ENCODE results near the gene PPP6R1. TPM values are rescaled to one million over a fixed set of nuclear protein-coding genes. Genes with fewer than 3 reads are reported as not detected.

Gene PPP6R1
- total RNA-seq, 1 donor from 2014 or later = 220 TPM

- POLR2A ChIA-PET = interaction anchor here (0.6 kb wide), 1 partner anchor 71 kb away, joined by 3 read pairs; no protein-coding TSS in a partner anchor
- Mint-ChIP-seq H3K36me3 (ENCODE audit: low read depth) (peaks cover 3% of the 10 kb centered on the region), H3K9me3 (peaks cover 9% of the 10 kb centered on the region), H3K27ac (no peak overlapping the region), H3K4me1 (peaks cover 11% of the 10 kb centered on the region), H3K27me3 (peaks cover 19% of the 10 kb centered on the region), H3K4me3 (no peak overlapping the region)
- DNase-seq = no peak
- intact Hi-C loops (cut with micrococcal nuclease) = no loop called here
- TF ChIP-seq CTCF (IDR thresholded peaks at IDR 0.05) = no peak
- CTCF ChIA-PET = no interaction called here
- ATAC-seq (ENCODE audit: low read depth) = no peak
Measured at GRCh38 chr19:55213547-55213946, 45.3 kb downstream of the PPP6R1 start.

GRCh38 chr19:55212447-55212846, 46.4 kb downstream of the PPP6R1 start:
- Mint-ChIP-seq H3K36me3 (ENCODE audit: low read depth) (peaks cover 3% of the 10 kb centered on the region), H3K27ac (no peak overlapping the region), H3K4me3 (no peak overlapping the region), H3K9me3 (peaks cover 9% of the 10 kb centered on the region), H3K4me1 (peaks cover 11% of the 10 kb centered on the region), H3K27me3 (peaks cover 19% of the 10 kb centered on the region)
- ChIA-PET POLR2A (no interaction called here), CTCF (interaction anchor here (0.8 kb wide), 1 partner anchor 291 kb away, joined by 3 read pairs; no protein-coding TSS in a partner anchor)
- ATAC-seq (ENCODE audit: low read depth) = peak; percentile 37
- intact Hi-C loops (cut with micrococcal nuclease) = no loop called here
- DNase-seq = no peak
- TF ChIP-seq CTCF (IDR thresholded peaks at IDR 0.05) = no peak

GRCh38 chr19:55209693-55210472, 48.9 kb downstream of the PPP6R1 start:
- Mint-ChIP-seq H3K4me1 (no peaks in the 10 kb centered on the region), H3K36me3 (ENCODE audit: low read depth) (peaks cover 3% of the 10 kb centered on the region), H3K27ac (no peak overlapping the region), H3K27me3 (peaks cover 27% of the 10 kb centered on the region), H3K9me3 (peaks cover 6% of the 10 kb centered on the region), H3K4me3 (no peak overlapping the region)
- ChIA-PET POLR2A (interaction anchor here (1.0 kb wide), 1 partner anchor 50 kb away, joined by 3 read pairs; no protein-coding TSS in a partner anchor), CTCF (no interaction called here)
- no peak for ATAC-seq (ENCODE audit: low read depth)
- TF ChIP-seq CTCF (IDR thresholded peaks at IDR 0.05) = no peak
- no peak for DNase-seq
- intact Hi-C loops (cut with micrococcal nuclease) = no loop called here

GRCh38 chr19:55208880-55209692, 49.7 kb downstream of the PPP6R1 start, which contains the start of gene PTPRH:
PTPRH (minus strand) TSS chr19:55209501; CDS start chr19:55209433, 68 bp downstream.
- Mint-ChIP-seq H3K4me1 (no peaks in the 10 kb centered on the region), H3K4me3 (no peak within 1 kb of the TSS), H3K9me3 (peaks cover 6% of the 10 kb centered on the region), H3K27me3 (peaks cover 28% of the 10 kb centered on the region), H3K36me3 (ENCODE audit: low read depth) (peaks cover 3% of the 10 kb centered on the region), H3K27ac (no peak within 1 kb of the TSS)
- no peak for TF ChIP-seq CTCF (IDR thresholded peaks at IDR 0.05)
- CTCF ChIA-PET = no interaction called here
- DNase-seq (no peak), ATAC-seq (ENCODE audit: low read depth) (no peak)
- POLR2A ChIA-PET = interaction anchor here (1.0 kb wide), 1 partner anchor 50 kb away, joined by 3 read pairs; no protein-coding TSS in a partner anchor
- intact Hi-C loops (cut with micrococcal nuclease) = no loop called here

Measured in activated B cell treated with CpG ODN at 0.5 μM for 24 hours (primary cell).